Prostate gland (tissue), 2 donors: Measurements from ENCODE around the gene LNPK.

Experiments used
- CTCF ChIP-seq, 4 experiments: fragments of 200-600 bp in 2 of 4; fragments of 450-650 bp in 2 of 4; sonication (generic) in 2 of 4; IDR thresholded peaks; 1 replicate in 3 of 4; 2 replicates in 1 of 4; pipeline ENCODE4 v1.5.1; 2016 to 2019; ENCODE audit warnings: antibody characterized with exemption in 4 of 4, mild to moderate bottlenecking in 2 of 4, moderate library complexity in 2 of 4
- POLR2A ChIP-seq: fragments of 450-650 bp; IDR thresholded peaks from one replicate; pipeline ENCODE4 v1.6.1; 2016; ENCODE audit warnings: antibody characterized with exemption, mild to moderate bottlenecking
- POLR2AphosphoS5 ChIP-seq: sonication (generic); formaldehyde crosslinking; IDR thresholded peaks from one replicate; pipeline ENCODE4 v1.6.1; 2017; ENCODE audit warnings: antibody characterized with exemption

GRCh38 chr2:176024083-176024482, 22.0 kb upstream of the LNPK start:
- no peak for TF ChIP-seq CTCF (IDR thresholded peaks at IDR 0.05)
- no peak for TF ChIP-seq POLR2AphosphoS5
- no peak for TF ChIP-seq POLR2A
